ENCODE data around the gene TGM5. TPM values are rescaled to one million over a fixed set of nuclear protein-coding genes. Genes with fewer than 3 reads are reported as not detected.

Gene TGM5
- total RNA-seq, 4 donors from 2014 or later: 61.6 to 146 (median 69.3) TPM

DNA sequence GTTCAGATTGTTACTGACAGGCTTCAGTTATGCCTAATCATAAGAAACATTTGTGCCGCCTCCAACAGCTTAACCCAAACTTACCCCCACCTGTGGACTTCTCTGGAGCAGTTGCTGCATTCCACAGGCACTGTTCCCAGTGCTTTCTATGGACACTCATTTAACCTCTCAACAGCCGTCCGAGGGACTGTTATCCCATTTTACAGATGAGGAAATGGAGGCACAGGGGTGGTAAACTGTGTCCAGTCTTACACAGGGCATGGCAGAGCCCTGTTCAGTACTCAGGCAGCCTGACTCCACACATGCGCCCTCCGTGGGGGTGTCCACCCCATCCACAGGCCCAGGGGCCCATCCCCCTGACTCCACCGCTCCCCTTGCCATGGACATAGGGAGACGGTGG is 14.3 kb upstream of the TGM5 start:
- no peak for DNase-seq (ENCODE audit: low spot score in 2 of 2)
- no peaks in the 10 kb centered on the region for H3K9me3 ChIP-seq
- TF ChIP-seq POLR2AphosphoS5 (IDR thresholded peaks at IDR 0.05) (no peak), POLR2A (IDR thresholded peaks at IDR 0.05) (no peak), CTCF (IDR thresholded peaks at IDR 0.05) (no peak), EP300 (IDR thresholded peaks at IDR 0.05) (no peak)
- H3K36me3 ChIP-seq: no peaks in the 10 kb centered on the region
- WGBS: 81% methylated on average over 7 of the region's 7 CpGs
- H3K27ac ChIP-seq: no peak overlapping the region
- H3K4me1 ChIP-seq: peaks cover 4% of the 10 kb centered on the region
- H3K27me3 ChIP-seq: peaks cover 3% of the 10 kb centered on the region
- no peak overlapping the region for H3K4me3 ChIP-seq

DNA sequence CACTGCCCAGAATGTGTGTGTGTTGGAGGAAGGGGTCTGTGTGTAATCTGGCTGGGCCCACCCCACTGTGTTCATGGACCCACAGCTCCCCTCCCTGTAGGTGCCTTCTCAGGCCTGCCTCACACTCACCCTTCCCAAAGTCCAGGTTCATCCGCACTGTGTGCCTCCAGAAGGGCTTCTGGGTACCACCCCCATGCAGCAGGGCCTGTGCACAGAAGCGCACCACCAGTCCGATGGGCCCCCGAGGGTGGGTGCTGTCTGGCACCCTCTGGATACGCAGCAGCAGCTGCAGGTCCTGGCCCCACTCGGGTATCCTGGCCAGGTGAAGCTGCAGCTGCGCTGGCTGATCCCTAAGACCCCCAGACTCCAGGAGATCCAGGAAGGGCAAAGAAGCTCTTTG is 12.8 kb upstream of the TGM5 start:
- TF ChIP-seq EP300 (IDR thresholded peaks at IDR 0.05) (no peak), POLR2AphosphoS5 (IDR thresholded peaks at IDR 0.05) (no peak), POLR2A (IDR thresholded peaks at IDR 0.05) (no peak), CTCF (IDR thresholded peaks at IDR 0.05) (no peak)
- Histone ChIP-seq H3K4me3 (no peak overlapping the region), H3K4me1 (peaks cover 5% of the 10 kb centered on the region), H3K27me3 (peaks cover 3% of the 10 kb centered on the region), H3K27ac (no peak overlapping the region), H3K9me3 (no peaks in the 10 kb centered on the region), H3K36me3 (no peaks in the 10 kb centered on the region)
- DNase-seq (ENCODE audit: low spot score in 2 of 2): no peak
- WGBS: 87% methylated on average over 6 of the region's 7 CpGs

DNA sequence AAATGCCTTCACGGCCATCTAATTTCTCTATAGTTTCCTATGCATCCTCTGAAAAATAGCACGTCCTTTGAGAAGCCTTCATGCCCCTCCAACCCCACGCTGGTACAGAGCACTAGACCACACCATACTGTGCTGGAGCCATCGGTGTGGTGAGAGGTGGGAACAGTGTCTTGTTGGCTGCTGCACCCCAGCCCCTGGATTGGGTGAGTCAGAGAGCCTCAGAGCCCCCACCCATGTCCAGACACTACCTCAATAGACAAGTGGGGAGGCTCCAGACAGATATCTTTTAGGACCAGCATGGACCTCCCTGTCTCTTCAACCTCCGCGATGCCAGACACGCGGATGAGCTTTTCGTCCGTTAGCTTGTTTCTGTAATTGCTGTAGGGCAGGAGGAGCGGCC is 12.1 kb upstream of the TGM5 start:
- Histone ChIP-seq H3K27ac (no peak overlapping the region), H3K36me3 (no peaks in the 10 kb centered on the region), H3K4me3 (no peak overlapping the region), H3K27me3 (peaks cover 9% of the 10 kb centered on the region), H3K4me1 (peaks cover 3% of the 10 kb centered on the region), H3K9me3 (no peaks in the 10 kb centered on the region)
- no peak for TF ChIP-seq EP300 (IDR thresholded peaks at IDR 0.05)
- TF ChIP-seq POLR2AphosphoS5 (IDR thresholded peaks at IDR 0.05): no peak
- no peak for TF ChIP-seq CTCF (IDR thresholded peaks at IDR 0.05)
- TF ChIP-seq POLR2A (IDR thresholded peaks at IDR 0.05): no peak
- DNase-seq (ENCODE audit: low spot score in 2 of 2): no peak
- WGBS: 88% methylated on average over 11 of the region's 11 CpGs

DNA sequence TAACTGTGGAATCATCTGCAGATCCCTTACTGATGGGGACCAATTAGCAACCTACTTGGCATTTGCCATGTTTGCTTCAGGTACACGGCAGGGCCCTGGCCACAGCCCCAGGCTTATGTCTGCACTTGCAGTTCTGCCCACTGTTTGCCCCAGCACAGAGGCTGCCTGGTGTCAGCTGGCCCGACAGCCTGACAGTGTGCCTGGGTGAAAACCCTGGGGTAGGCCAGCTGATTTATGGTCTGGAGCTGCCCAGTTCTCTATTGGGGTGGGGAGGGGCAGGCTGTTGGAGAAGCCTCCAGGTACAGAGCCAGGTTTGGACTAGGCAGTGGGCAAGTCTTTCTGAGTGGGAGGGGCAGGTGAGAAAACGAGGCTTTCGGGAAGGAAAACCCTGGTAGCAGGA is 11.2 kb upstream of the TGM5 start:
- WGBS: 36% methylated on average over 4 of the region's 4 CpGs
- no peak overlapping the region for H3K27ac ChIP-seq
- H3K4me1 ChIP-seq: peaks cover 3% of the 10 kb centered on the region
- no peak for DNase-seq (ENCODE audit: low spot score in 2 of 2)
- H3K36me3 ChIP-seq: no peaks in the 10 kb centered on the region
- peaks cover 15% of the 10 kb centered on the region for H3K27me3 ChIP-seq
- no peak overlapping the region for H3K4me3 ChIP-seq
- H3K9me3 ChIP-seq: no peaks in the 10 kb centered on the region
- TF ChIP-seq POLR2AphosphoS5 (IDR thresholded peaks at IDR 0.05): no peak
- no peak for TF ChIP-seq POLR2A (IDR thresholded peaks at IDR 0.05)
- no peak for TF ChIP-seq CTCF (IDR thresholded peaks at IDR 0.05)
- TF ChIP-seq EP300 (IDR thresholded peaks at IDR 0.05): no peak

DNA sequence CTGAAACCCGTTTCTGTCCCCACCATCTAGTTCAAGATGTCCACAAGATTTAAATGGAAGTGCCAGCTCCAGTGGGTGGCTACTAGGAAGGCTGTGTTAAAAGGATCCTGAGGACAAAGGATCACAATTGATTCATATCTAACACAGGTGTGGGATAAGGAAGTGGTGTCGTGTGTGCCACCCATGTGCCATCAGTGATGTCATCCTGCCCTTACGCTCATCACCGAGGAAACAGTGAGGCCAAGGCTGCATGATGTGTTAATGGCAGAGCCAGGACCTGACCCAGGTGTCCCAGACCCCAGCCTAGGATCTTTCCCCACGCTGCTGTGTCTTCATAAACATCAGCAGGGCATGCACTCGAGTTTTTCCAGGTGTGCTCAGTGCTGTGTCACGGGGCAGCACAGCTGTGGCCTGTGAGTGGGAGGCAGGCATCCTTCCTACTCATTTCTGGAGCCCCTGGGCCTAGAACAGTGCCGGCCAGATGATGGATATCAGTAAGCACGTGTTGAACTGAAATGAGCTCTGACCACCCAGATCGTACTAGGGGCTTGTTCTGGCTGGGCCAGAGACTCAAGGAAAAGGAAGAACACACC is 10.6 kb upstream of the TGM5 start:
- TF ChIP-seq POLR2A (IDR thresholded peaks at IDR 0.05) (no peak), EP300 (IDR thresholded peaks at IDR 0.05) (no peak), CTCF (IDR thresholded peaks at IDR 0.05) (no peak), POLR2AphosphoS5 (IDR thresholded peaks at IDR 0.05) (no peak)
- 71% methylated on average over 6 of the region's 10 CpGs for WGBS
- Histone ChIP-seq H3K27me3 (peaks cover 15% of the 10 kb centered on the region), H3K9me3 (no peaks in the 10 kb centered on the region), H3K36me3 (no peaks in the 10 kb centered on the region), H3K27ac (no peak overlapping the region), H3K4me3 (no peak overlapping the region), H3K4me1 (peaks cover 3% of the 10 kb centered on the region)
- DNase-seq (ENCODE audit: low spot score in 2 of 2): no peak

Measured in suprapubic skin (tissue), 4 donors.